ELR (cell line): Measurements from ENCODE around the gene PARD6A.
A peak's percentile ranks its signal among the peaks of the same experiment; 100 is the strongest.

ENCODE experiments used
- DNase-seq: peaks from one replicate; pipeline ENCODE4 v3.0.0-alpha.2; 2015; ENCODE audit warnings: low read depth

The PARD6A gene

GRCh38 chr16:67697422-67698185 lies 36.8 kb downstream of the PARD6A start:
- no peak for DNase-seq

- no peak for DNase-seq
These were observed 38.5 kb downstream of the PARD6A start for GRCh38 chr16:67699265-67699664.

- DNase-seq: no peak
These were observed 40.7 kb downstream of the PARD6A start for GRCh38 chr16:67701420-67701819.

GRCh38 chr16:67702130-67702529 lies 41.4 kb downstream of the PARD6A start:
- no peak for DNase-seq

- no peak for DNase-seq
These were observed 42.9 kb downstream of the PARD6A start for GRCh38 chr16:67703626-67704025.

- DNase-seq: no peak
These were observed 43.4 kb downstream of the PARD6A start for GRCh38 chr16:67704110-67704509.

- DNase-seq: no peak
These were observed 46.5 kb downstream of the PARD6A start for GRCh38 chr16:67707210-67707609.

GRCh38 chr16:67707790-67708189 lies 47.0 kb downstream of the PARD6A start:
- DNase-seq: no peak

GRCh38 chr16:67708368-67708771 lies 47.6 kb downstream of the PARD6A start:
- DNase-seq: peak; percentile 55

GRCh38 chr16:67709050-67709449 lies 48.3 kb downstream of the PARD6A start:
- DNase-seq: no peak

- no peak for DNase-seq
These were observed 49.8 kb downstream of the PARD6A start for GRCh38 chr16:67710607-67711006.
